Adipocyte (in vitro differentiated cells): ENCODE data around the gene FKBP7.
A peak's percentile ranks its signal among the peaks of the same experiment; 100 is the strongest.
"Not testable (repeated sequence)": the region's sequence is repeated elsewhere in the genome, so short reads cannot be mapped to it uniquely, and the experiment has no call there.

Source experiments
- DNase-seq: peaks from one replicate; pipeline ENCODE4 v3.0.0-alpha.2; 2015; ENCODE audit warnings: low read depth
- H3K27me3 ChIP-seq: replicated peaks from 2 replicates; pipeline ENCODE4 v1.7.0; 2013; ENCODE audit warnings: mild to moderate bottlenecking, low read length, moderate library complexity; ENCODE audit not compliant: control insufficient read depth, insufficient read depth
- H3K36me3 ChIP-seq: 2 replicates; pipeline ENCODE4 v1.7.0; 2013; ENCODE audit warnings: low read length, mild to moderate bottlenecking, moderate library complexity; ENCODE audit not compliant: control insufficient read depth, insufficient read depth, severe bottlenecking
- H3K4me1 ChIP-seq: 2 replicates; pipeline ENCODE4 v1.7.0; 2013; ENCODE audit warnings: mild to moderate bottlenecking, low read length, moderate library complexity; ENCODE audit not compliant: control insufficient read depth, insufficient read depth
- H3K4me3 ChIP-seq: 2 replicates; pipeline ENCODE4 v1.7.0; 2013; ENCODE audit warnings: mild to moderate bottlenecking, low read length, moderate library complexity
- H3K9ac ChIP-seq: 2 replicates; pipeline ENCODE4 v1.7.0; 2013; ENCODE audit warnings: mild to moderate bottlenecking, low read length, moderate library complexity
- H3K9me3 ChIP-seq: 2 replicates; pipeline ENCODE4 v1.7.0; 2013; ENCODE audit warnings: mild to moderate bottlenecking, low read length, moderate library complexity; ENCODE audit not compliant: control insufficient read depth

FKBP7 gene, protein sequence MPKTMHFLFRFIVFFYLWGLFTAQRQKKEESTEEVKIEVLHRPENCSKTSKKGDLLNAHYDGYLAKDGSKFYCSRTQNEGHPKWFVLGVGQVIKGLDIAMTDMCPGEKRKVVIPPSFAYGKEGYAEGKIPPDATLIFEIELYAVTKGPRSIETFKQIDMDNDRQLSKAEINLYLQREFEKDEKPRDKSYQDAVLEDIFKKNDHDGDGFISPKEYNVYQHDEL

GRCh38 chr2:178478439-178479274, at the start of gene FKBP7:
TSS of gene FKBP7 (minus strand) at chr2:178478600. CDS start at chr2:178478499, 101 bp downstream.
- Histone ChIP-seq H3K9ac (peak within 1 kb of the TSS; percentile 96), H3K27me3 (no peaks in the 10 kb centered on the region), H3K36me3 (no peaks in the 10 kb centered on the region), H3K4me1 (peaks cover 29% of the 10 kb centered on the region), H3K4me3 (peak within 1 kb of the TSS; percentile 98), H3K9me3 (no peaks in the 10 kb centered on the region)
- peak; percentile 97 for DNase-seq

DNA sequence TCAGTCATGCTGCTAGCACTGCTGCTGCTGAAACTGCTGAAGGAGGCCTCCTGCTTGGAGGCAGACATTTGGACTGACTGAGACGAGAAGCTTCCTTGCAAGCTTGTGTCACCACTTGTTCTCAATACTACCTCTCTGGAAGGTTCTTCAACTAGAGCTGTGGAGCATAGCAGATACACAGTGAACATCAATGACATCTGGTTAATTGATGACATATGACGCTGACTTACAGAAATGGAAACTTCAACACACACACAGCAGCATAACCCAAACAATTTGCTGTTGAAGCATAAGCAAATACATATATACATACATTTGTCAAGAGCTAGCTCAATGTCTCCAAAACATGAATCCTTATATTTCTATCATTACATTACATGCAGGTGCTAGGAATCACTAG, 49.2 kb upstream of the FKBP7 start:
- Histone ChIP-seq H3K9me3 (no peaks in the 10 kb centered on the region), H3K9ac (no peak overlapping the region), H3K4me1 (peaks cover 13% of the 10 kb centered on the region), H3K27me3 (no peaks in the 10 kb centered on the region), H3K4me3 (no peak overlapping the region), H3K36me3 (peaks cover 11% of the 10 kb centered on the region)
- DNase-seq: no peak

GRCh38 chr2:178526256-178526655, 47.9 kb upstream of the FKBP7 start:
- H3K27me3 ChIP-seq: no peaks in the 10 kb centered on the region
- no peaks in the 10 kb centered on the region for H3K36me3 ChIP-seq
- H3K4me1 ChIP-seq: peaks cover 13% of the 10 kb centered on the region
- H3K9ac ChIP-seq: no peak overlapping the region
- H3K9me3 ChIP-seq: no peaks in the 10 kb centered on the region
- no peak overlapping the region for H3K4me3 ChIP-seq
- DNase-seq: no peak

- not testable (repeated sequence) for H3K27me3 ChIP-seq, H3K36me3 ChIP-seq, DNase-seq, H3K9ac ChIP-seq, H3K4me1 ChIP-seq, H3K9me3 ChIP-seq, H3K4me3 ChIP-seq
These were observed 47.1 kb upstream of the FKBP7 start for GRCh38 chr2:178525460-178525859.

DNA sequence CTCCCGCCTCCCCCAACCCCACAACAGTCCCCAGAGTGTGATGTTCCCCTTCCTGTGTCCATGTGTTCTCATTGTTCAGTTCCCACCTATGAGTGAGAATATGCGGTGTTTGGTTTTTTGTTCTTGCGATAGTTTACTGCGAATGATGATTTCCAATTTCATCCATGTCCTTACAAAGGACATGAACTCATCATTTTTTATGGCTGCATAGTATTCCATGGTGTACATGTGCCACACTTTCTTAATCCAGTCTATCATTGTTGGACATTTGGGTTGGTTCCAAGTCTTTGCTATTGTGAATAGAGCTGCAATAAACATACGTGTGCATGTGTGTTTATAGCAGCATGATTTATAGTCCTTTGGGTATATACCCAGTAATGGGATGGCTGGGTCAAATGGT, 46.6 kb upstream of the FKBP7 start:
- H3K27me3 ChIP-seq, DNase-seq, H3K4me3 ChIP-seq, H3K9me3 ChIP-seq, H3K4me1 ChIP-seq, H3K36me3 ChIP-seq, H3K9ac ChIP-seq: not testable (repeated sequence)

DNA sequence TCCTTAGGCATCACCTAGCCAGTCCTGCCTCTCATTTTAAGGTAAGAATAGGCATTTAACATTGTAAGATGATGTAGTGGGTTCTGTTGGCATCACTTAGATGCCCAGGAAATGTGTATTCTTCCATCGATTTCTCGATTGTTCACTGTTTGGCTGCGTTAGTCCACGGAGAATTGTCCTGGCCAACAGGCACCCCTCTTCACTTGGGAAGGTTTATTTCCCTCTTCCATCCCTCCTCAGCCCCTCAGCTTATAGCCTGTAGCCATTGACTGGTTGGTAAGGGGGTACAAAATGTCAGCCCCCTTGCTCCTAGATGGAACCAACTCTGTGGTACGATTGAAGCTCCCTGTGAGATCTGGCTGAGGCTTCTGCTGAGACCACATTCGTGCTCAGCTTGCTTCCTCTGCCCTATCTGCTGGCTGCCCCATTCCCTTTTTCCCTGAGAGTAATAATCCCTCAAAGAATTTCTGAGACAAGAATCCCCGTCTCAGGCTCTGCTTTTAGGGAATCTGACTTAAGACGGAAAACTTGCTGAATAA, 45.3 kb upstream of the FKBP7 start:
- peak; percentile 14 for DNase-seq
- Histone ChIP-seq H3K4me1 (peaks cover 4% of the 10 kb centered on the region), H3K9me3 (no peaks in the 10 kb centered on the region), H3K27me3 (no peaks in the 10 kb centered on the region), H3K36me3 (peaks cover 5% of the 10 kb centered on the region), H3K9ac (peak overlapping the region; percentile 94), H3K4me3 (peak overlapping the region; percentile 96)

DNA sequence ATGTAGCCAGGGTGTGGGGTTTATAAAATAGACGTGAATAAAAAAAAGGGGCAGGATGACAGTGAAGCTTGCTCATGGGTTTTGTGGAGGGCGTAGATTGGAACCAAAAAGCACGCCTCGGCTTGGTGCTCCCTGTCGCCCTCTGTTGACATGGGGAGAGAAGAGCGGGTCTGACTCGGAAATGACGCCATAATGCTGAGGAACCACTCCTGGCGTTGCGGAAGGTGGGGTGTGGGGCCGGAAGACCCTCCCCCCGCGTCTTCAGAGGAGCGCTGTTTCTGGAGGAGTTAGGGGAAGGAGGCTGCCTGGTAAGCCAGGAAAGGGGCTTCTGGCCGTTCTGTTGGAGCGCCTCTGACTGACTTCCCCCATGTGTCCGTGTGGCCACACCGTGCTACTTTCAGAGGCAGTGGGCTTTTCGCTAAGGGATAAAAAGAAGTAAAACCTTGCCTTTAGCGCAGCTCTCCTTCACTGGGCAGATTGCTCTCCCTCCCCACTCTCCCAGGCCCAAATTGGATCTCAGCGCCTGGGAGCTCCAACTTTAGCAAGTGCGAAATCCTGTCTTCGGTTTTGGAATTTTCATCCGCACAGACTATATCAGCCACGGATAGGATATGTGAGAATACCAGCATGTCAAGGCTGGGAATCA, 44.7 kb upstream of the FKBP7 start:
- H3K4me1 ChIP-seq: peaks cover 4% of the 10 kb centered on the region
- peaks cover 5% of the 10 kb centered on the region for H3K36me3 ChIP-seq
- peak overlapping the region; percentile 94 for H3K9ac ChIP-seq
- H3K9me3 ChIP-seq: no peaks in the 10 kb centered on the region
- DNase-seq: peak; percentile 93
- H3K4me3 ChIP-seq: peak overlapping the region; percentile 96
- H3K27me3 ChIP-seq: no peaks in the 10 kb centered on the region

GRCh38 chr2:178521304-178522150, 43.1 kb upstream of the FKBP7 start:
- peaks cover 9% of the 10 kb centered on the region for H3K36me3 ChIP-seq
- H3K9ac ChIP-seq: no peak overlapping the region
- H3K4me3 ChIP-seq: no peak overlapping the region
- H3K27me3 ChIP-seq: no peaks in the 10 kb centered on the region
- DNase-seq: no peak
- H3K9me3 ChIP-seq: no peaks in the 10 kb centered on the region
- H3K4me1 ChIP-seq: peaks cover 4% of the 10 kb centered on the region

GRCh38 chr2:178517496-178517895, 39.1 kb upstream of the FKBP7 start:
- Histone ChIP-seq H3K27me3 (no peaks in the 10 kb centered on the region), H3K9ac (no peak overlapping the region), H3K9me3 (no peaks in the 10 kb centered on the region), H3K4me1 (peaks cover 3% of the 10 kb centered on the region), H3K4me3 (no peak overlapping the region), H3K36me3 (peaks cover 9% of the 10 kb centered on the region)
- no peak for DNase-seq

DNA sequence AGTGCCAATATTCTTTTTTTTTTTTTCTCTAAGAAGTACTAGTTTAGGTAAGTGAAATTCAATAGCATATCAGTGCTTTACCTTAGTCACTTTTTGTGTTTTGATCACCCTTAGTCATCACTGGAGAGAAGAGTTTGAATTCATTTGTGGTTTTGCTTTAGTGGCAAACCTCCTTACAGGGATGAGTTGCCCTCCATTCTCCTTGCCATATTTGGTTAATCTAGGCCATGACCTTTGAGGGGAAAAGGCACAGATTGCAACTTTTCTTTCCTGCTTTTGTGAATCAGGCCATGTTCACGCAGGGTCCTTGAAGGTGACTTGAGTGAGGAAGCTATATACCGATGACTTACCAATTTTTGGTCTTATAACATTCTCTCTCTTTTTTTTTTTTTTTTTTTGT, 36.3 kb upstream of the FKBP7 start:
- H3K36me3 ChIP-seq: peaks cover 15% of the 10 kb centered on the region
- H3K4me3 ChIP-seq: no peak overlapping the region
- H3K9ac ChIP-seq: no peak overlapping the region
- no peaks in the 10 kb centered on the region for H3K27me3 ChIP-seq
- H3K9me3 ChIP-seq: no peaks in the 10 kb centered on the region
- no peak for DNase-seq
- H3K4me1 ChIP-seq: peaks cover 3% of the 10 kb centered on the region
